SU-DHL-6 (cell line): Measurements from ENCODE around the gene PRKAR1B.

Experiments
- H2AFZ ChIP-seq: fragments of 200-600 bp; sonication (generic); 2 replicates; pipeline ENCODE4 v1.6.1; 2014; ENCODE audit warnings: low read depth, mild to moderate bottlenecking, moderate library complexity, mixed read lengths, antibody characterized with exemption, low read length; ENCODE audit not compliant: severe bottlenecking
- H3F3A ChIP-seq: fragments of 200-600 bp; shearing (Covaris generic); 2 replicates; pipeline ENCODE4 v1.6.0; 2016; ENCODE audit warnings: antibody characterized with exemption, mild to moderate bottlenecking; ENCODE audit not compliant: insufficient read depth
- H3K27ac ChIP-seq: fragments of 200-600 bp; sonication (generic); 2 replicates; pipeline ENCODE4 v1.5.1; 2016; ENCODE audit warnings: low read depth, mild to moderate bottlenecking, low read length, moderate library complexity, mixed read lengths
- H3K27me3 ChIP-seq: fragments of 200-600 bp; sonication (generic), shearing (Covaris generic); 2 replicates; pipeline ENCODE4 v1.6.0; 2014; ENCODE audit warnings: mild to moderate bottlenecking, low read length
- H3K36me3 ChIP-seq: fragments of 200-600 bp; sonication (generic); 2 replicates; pipeline ENCODE4 v1.6.1; 2014; ENCODE audit warnings: mild to moderate bottlenecking, low read length, mixed read lengths
- H3K4me2 ChIP-seq: fragments of 300-600, 200-600 bp; shearing (Covaris generic), sonication (generic); 2 replicates; pipeline ENCODE4 v1.6.0; 2014; ENCODE audit warnings: low read length, low read depth, mild to moderate bottlenecking; ENCODE audit not compliant: poor library complexity, severe bottlenecking
- H3K4me3 ChIP-seq: fragments of 200-600 bp; sonication (generic); 2 replicates; pipeline ENCODE4 v1.5.1; 2014; ENCODE audit warnings: antibody characterized with exemption, low read length, mild to moderate bottlenecking, mixed read lengths; ENCODE audit not compliant: insufficient read depth, poor library complexity, severe bottlenecking
- H3K79me2 ChIP-seq: fragments of 200-600 bp; sonication (generic); 2 replicates; pipeline ENCODE4 v1.6.1; 2014; ENCODE audit warnings: mild to moderate bottlenecking, low read length, moderate library complexity; ENCODE audit not compliant: insufficient read depth
- H3K9ac ChIP-seq: fragments of 200-600 bp; sonication (generic); 2 replicates; pipeline ENCODE4 v1.7.0; 2014; ENCODE audit warnings: mild to moderate bottlenecking, low read length
- H3K9me2 ChIP-seq: fragments of 200-600 bp; sonication (generic); replicated peaks from 2 replicates; pipeline ENCODE4 v1.6.1; 2014; ENCODE audit warnings: low read length; ENCODE audit not compliant: insufficient read depth
- H3K9me3 ChIP-seq: fragments of 200-600 bp; sonication (generic); 2 replicates; pipeline ENCODE4 v1.6.1; 2014; ENCODE audit warnings: low read length, mixed read lengths; ENCODE audit not compliant: insufficient read depth
- H4K20me1 ChIP-seq: fragments of 200-600 bp; sonication (generic); 2 replicates; pipeline ENCODE4 v1.6.1; 2014; ENCODE audit warnings: low read depth, mild to moderate bottlenecking, antibody characterized with exemption, low read length, moderate library complexity, mixed read lengths
- EZH2phosphoT487 ChIP-seq: fragments of 200-600 bp; sonication (generic), shearing (Covaris generic); conservative IDR thresholded peaks from 2 replicates; pipeline ENCODE4 v1.6.1; 2018; ENCODE audit warnings: mild to moderate bottlenecking, antibody characterized with exemption, low read length, moderate library complexity, mixed read lengths
- TF ChIP-seq, protein P1 (sequence below): fragments of 200-600 bp; sonication (generic); IDR thresholded peaks from one replicate; pipeline ENCODE4 v1.5.1; 2017; ENCODE audit warnings: antibody characterized with exemption, mild to moderate bottlenecking, low read length, moderate library complexity; ENCODE audit not compliant: insufficient read depth, poor library complexity, severe bottlenecking

Gene PRKAR1B

DNA sequence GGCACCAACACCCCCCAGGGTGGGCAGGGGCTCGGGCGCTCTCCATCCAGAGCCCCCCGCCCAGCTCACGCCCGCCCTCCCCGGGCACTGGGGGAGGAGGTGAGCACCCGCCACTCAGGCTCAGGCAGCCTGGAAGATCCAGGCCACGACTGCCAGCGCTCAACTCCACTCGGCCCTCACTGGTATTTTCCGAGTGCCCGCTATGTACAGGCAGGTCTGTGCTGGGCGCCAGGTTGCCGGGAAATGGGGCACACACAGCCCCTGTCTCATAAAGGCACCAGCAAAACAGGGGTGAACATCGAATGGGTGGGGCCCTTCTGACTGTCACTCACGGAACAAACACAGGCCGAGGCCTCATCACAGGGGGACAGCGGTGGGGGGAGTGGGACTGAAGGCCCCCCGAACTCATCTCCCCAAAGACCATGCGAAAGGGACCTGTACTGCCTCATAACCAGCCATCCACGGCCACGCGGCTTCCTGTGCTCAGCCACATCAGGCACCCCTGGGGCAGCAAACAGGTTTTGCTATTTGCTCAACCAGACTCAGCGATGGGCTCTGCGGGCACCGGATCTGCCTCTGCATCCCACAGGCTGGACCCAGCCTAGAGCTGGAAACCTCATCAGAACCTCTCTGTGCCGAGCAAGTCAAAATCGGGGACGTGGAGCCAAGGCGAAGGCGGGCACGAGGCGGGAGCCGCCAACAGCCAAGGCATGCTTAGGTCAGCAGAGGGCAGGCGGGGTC lies 99.2 kb downstream of the PRKAR1B start:
- Histone ChIP-seq H3K27ac (no peak overlapping the region), H3K9me2 (no peaks in the 10 kb centered on the region), H3K4me2 (no peak overlapping the region), H3K4me3 (no peak overlapping the region), H3K9ac (no peak overlapping the region), H4K20me1 (no peaks in the 10 kb centered on the region), H3K27me3 (no peaks in the 10 kb centered on the region), H3K36me3 (0 out of 2 replicates have a peak, but pooled peaks cover 3% of the 10 kb centered on the region), H3F3A (no peaks in the 10 kb centered on the region), H2AFZ (no peak overlapping the region), H3K9me3 (peaks cover 23% of the 10 kb centered on the region; the same call in 1 of the 2 replicates), H3K79me2 (no peaks in the 10 kb centered on the region)
- TF ChIP-seq EZH2phosphoT487, result no peak
- TF ChIP-seq, protein P1, sequence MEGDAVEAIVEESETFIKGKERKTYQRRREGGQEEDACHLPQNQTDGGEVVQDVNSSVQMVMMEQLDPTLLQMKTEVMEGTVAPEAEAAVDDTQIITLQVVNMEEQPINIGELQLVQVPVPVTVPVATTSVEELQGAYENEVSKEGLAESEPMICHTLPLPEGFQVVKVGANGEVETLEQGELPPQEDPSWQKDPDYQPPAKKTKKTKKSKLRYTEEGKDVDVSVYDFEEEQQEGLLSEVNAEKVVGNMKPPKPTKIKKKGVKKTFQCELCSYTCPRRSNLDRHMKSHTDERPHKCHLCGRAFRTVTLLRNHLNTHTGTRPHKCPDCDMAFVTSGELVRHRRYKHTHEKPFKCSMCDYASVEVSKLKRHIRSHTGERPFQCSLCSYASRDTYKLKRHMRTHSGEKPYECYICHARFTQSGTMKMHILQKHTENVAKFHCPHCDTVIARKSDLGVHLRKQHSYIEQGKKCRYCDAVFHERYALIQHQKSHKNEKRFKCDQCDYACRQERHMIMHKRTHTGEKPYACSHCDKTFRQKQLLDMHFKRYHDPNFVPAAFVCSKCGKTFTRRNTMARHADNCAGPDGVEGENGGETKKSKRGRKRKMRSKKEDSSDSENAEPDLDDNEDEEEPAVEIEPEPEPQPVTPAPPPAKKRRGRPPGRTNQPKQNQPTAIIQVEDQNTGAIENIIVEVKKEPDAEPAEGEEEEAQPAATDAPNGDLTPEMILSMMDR, result no peak

DNA sequence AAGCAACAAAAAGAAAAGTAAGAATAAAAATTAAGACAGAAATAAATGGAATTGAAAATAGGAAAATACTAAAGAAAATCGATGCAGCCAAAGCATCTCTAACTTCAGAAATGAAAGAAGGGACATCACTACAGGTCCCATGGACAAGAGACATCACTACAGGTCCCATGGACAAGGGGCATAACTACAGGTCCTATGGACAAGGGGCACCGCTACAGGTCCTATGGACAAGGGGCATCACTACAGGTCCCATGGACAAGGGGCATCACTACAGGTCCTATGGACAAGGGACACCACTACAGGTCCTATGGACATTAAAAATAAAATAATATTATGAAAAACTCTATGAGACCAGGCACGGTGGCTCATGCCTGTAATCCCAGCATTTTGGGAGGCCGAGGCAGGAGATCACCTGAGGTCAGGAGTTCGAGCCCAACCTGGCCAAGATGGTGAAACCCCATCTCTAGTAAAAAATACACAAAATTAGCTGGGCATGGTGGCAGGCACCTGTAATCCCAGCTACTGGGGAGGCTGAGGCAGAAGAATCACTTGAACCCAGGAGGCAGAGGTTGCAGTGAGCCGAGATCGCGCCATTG lies 101.6 kb downstream of the PRKAR1B start:
- Histone ChIP-seq H3K4me2 (no peak overlapping the region), H3F3A (no peaks in the 10 kb centered on the region), H3K9ac (no peak overlapping the region), H3K4me3 (no peak overlapping the region), H3K27me3 (no peaks in the 10 kb centered on the region), H3K9me2 (no peaks in the 10 kb centered on the region), H3K27ac (no peak overlapping the region), H2AFZ (no peak overlapping the region), H4K20me1 (no peaks in the 10 kb centered on the region), H3K79me2 (no peaks in the 10 kb centered on the region), H3K9me3 (peaks cover 39% of the 10 kb centered on the region; the same call in 1 of the 2 replicates), H3K36me3 (peaks cover 12% of the 10 kb centered on the region)
- no peak for TF ChIP-seq EZH2phosphoT487
- TF ChIP-seq, protein P1, result no peak

DNA sequence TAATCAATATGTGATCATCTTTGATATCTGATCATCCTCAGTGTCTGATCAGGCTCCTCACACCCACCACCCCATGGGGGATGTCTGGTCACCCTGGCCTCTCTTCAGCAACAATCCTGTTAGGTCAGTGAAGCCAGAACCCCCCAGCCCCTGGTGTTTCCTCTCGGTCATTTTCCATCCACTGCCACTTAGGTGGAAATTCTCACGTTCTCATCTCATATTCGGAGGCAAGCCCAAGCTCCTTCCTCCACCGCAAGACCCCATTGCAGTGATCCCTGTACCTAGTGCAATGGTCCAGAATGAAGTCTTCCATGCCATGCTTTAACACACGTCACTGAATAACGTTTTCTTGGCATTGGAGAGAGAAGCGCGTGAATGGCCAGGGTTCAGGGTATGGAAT lies 103.6 kb downstream of the PRKAR1B start:
- no peak overlapping the region for H3K4me3 ChIP-seq
- no peaks in the 10 kb centered on the region for H4K20me1 ChIP-seq
- no peak overlapping the region for H2AFZ ChIP-seq
- no peak overlapping the region for H3K4me2 ChIP-seq
- H3K79me2 ChIP-seq, result no peaks in the 10 kb centered on the region
- H3K27me3 ChIP-seq, result no peaks in the 10 kb centered on the region
- H3K27ac ChIP-seq, result no peak overlapping the region
- no peaks in the 10 kb centered on the region for H3K9me2 ChIP-seq
- H3K9me3 ChIP-seq, result peaks cover 39% of the 10 kb centered on the region; the same call in 1 of the 2 replicates
- no peak overlapping the region for H3K9ac ChIP-seq
- TF ChIP-seq, protein P1, result no peak
- no peak for TF ChIP-seq EZH2phosphoT487
- H3K36me3 ChIP-seq, result peaks cover 12% of the 10 kb centered on the region
- no peaks in the 10 kb centered on the region for H3F3A ChIP-seq
